Body of pancreas (tissue), 4 donors: Measurements from ENCODE around the gene WDR18. TPM values are rescaled to one million over a fixed set of nuclear protein-coding genes. Genes with fewer than 3 reads are reported as not detected.
A peak's percentile ranks its signal among the peaks of the same experiment; 100 is the strongest.

Source experiments
- ATAC-seq: fragments of 150-250 bp; one replicate; pipeline ENCODE4 v1.9.1; 2016
- DNase-seq, 4 donors: peaks; one replicate each; pipeline ENCODE4 v3.0.0-alpha.2; 2019
- H3K27ac ChIP-seq, 4 donors: fragments of 200-600 bp; sonication (generic); 1 replicate in 3 of 4; 2 replicates in 1 of 4; pipeline versions ENCODE4 v1.5.1 to v1.6.1; 2016 to 2019; ENCODE audit warnings: mild to moderate bottlenecking in 1 of 4, mixed read lengths in 1 of 4, moderate library complexity in 1 of 4
- H3K27me3 ChIP-seq, 2 donors: fragments of 200-600 bp; sonication (generic); one replicate each; pipeline ENCODE4 v1.6.0; 2016; ENCODE audit warnings: mild to moderate bottlenecking in 1 of 2
- H3K36me3 ChIP-seq, 2 donors: fragments of 200-600 bp; sonication (generic); replicated peaks in 1 of 2; 2 replicates each; pipeline ENCODE4 v1.5.1; 2016; ENCODE audit warnings: low read depth in 2 of 2; ENCODE audit not compliant: insufficient read depth in 1 of 2
- H3K4me1 ChIP-seq: fragments of 200-600 bp; sonication (generic); one replicate; pipeline ENCODE4 v1.6.0; 2016
- H3K4me3 ChIP-seq, 2 donors: fragments of 200-600 bp; sonication (generic); 1 replicate in 1 of 2; 2 replicates in 1 of 2; pipeline ENCODE4 v1.5.1; 2016 to 2019
- H3K9me3 ChIP-seq, 3 donors: fragments of 200-600 bp; sonication (generic); 1 replicate in 2 of 3; 2 replicates in 1 of 3; pipeline ENCODE4 v1.5.1; 2016
- CTCF ChIP-seq, 7 experiments: fragments of 450-650 bp in 4 of 7; fragments of 200-600 bp in 3 of 7; sonication (generic) in 3 of 7; IDR thresholded peaks; one replicate each; pipeline ENCODE4 v1.5.1; 2016 to 2019; ENCODE audit warnings: antibody characterized with exemption in 7 of 7
- POLR2A ChIP-seq, 3 donors: fragments of 450-650 bp; IDR thresholded peaks; one replicate each; pipeline ENCODE4 v1.6.1; 2016; ENCODE audit warnings: antibody characterized with exemption in 3 of 3, mild to moderate bottlenecking in 2 of 3
- WGBS, 2 donors: methylation state at CpG; one replicate each; pipeline ENCODE4 v1.1.5; 2017; 5-methylcytosine and 5-hydroxymethylcytosine counted together
- intact Hi-C: fragments of 100-400 bp; cut with DNase I; formaldehyde crosslinking; loops from one replicate; pipeline ENCODE4 v1.15.1; 2023
- total RNA-seq, 2 donors: library from RNA; depleted of rRNA; stranded (reverse); fragments of >200 nt; gene quantifications; one replicate each; pipeline ENCODE4 v1.1.0, GENCODE V29; 2016

The WDR18 gene
- total RNA-seq, 2 donors from 2014 or later = 15.3 to 53.1 TPM

GRCh38 chr19:1035998-1036621, 52.0 kb downstream of the WDR18 start:
- WGBS, 2 donors = 85 to 87% methylated on average over 22 of the region's 29 CpGs
- no peak for ATAC-seq
- H3K9me3 ChIP-seq = no peaks in the 10 kb centered on the region
- no peak overlapping the region for H3K27ac ChIP-seq
- no peak overlapping the region for H3K4me3 ChIP-seq
- intact Hi-C loops = no loop called here
- TF ChIP-seq CTCF (IDR thresholded peaks at IDR 0.05) = no peak
- no peak for TF ChIP-seq POLR2A (IDR thresholded peaks at IDR 0.05)
- peaks cover 18% of the 10 kb centered on the region for H3K4me1 ChIP-seq
- H3K27me3 ChIP-seq = no peaks in the 10 kb centered on the region
- DNase-seq = no peak
- H3K36me3 ChIP-seq = peaks cover 0 to 5% of the 10 kb centered on the region in 2 donors

GRCh38 chr19:1037621-1038064, 53.5 kb downstream of the WDR18 start:
- DNase-seq = no peak
- no peak for TF ChIP-seq CTCF (IDR thresholded peaks at IDR 0.05)
- TF ChIP-seq POLR2A (IDR thresholded peaks at IDR 0.05) = no peak
- no peaks in the 10 kb centered on the region for H3K36me3 ChIP-seq
- no peak overlapping the region for H3K4me3 ChIP-seq
- intact Hi-C loops = no loop called here
- no peaks in the 10 kb centered on the region for H3K9me3 ChIP-seq
- no peaks in the 10 kb centered on the region for H3K27me3 ChIP-seq
- peak overlapping the region in 1 of 4 donors; percentile 62 for H3K27ac ChIP-seq
- H3K4me1 ChIP-seq = peaks cover 30% of the 10 kb centered on the region
- ATAC-seq = no peak
- 61 to 89% methylated on average over 17 to 22 of the region's 22 CpGs for WGBS, 2 donors

- Histone ChIP-seq H3K27me3 (no peaks in the 10 kb centered on the region), H3K36me3 (no peaks in the 10 kb centered on the region), H3K9me3 (no peaks in the 10 kb centered on the region), H3K4me3 (no peak overlapping the region), H3K27ac (peak overlapping the region in 2 of 4 donors; percentile 36 to 62), H3K4me1 (peaks cover 30% of the 10 kb centered on the region)
- intact Hi-C loops = no loop called here
- no peak for TF ChIP-seq CTCF (IDR thresholded peaks at IDR 0.05)
- ATAC-seq (no peak), DNase-seq (no peak)
- WGBS, 2 donors = 60 to 64% methylated on average over 22 of the region's 22 CpGs
These were observed 55.0 kb downstream of the WDR18 start for GRCh38 chr19:1038978-1039645.

- ATAC-seq = peak; percentile 94
These were observed 55.7 kb downstream of the WDR18 start, which contains the start of gene ABCA7 for GRCh38 chr19:1039646-1040475. TSS of gene ABCA7 (plus strand) at chr19:1040107. CDS start at chr19:1041362, 1,255 bp downstream.

More at GRCh38 chr19:1039646-1040475, 55.7 kb downstream of the WDR18 start, which contains the start of gene ABCA7:
- intact Hi-C loops = no loop called here
- H3K4me1 ChIP-seq = peaks cover 30% of the 10 kb centered on the region
- peak; percentile 99 to 100 (median 100) for DNase-seq
- H3K4me3 ChIP-seq = peak within 1 kb of the TSS; percentile 6 to 24
- H3K27me3 ChIP-seq = no peaks in the 10 kb centered on the region
- TF ChIP-seq CTCF (IDR thresholded peaks at IDR 0.05) = peak in 1 of 7 experiments; percentile 30
- peak; percentile 76 to 86 (median 81) for TF ChIP-seq POLR2A (IDR thresholded peaks at IDR 0.05)
- H3K27ac ChIP-seq = peak within 1 kb of the TSS; percentile 45 to 78 (median 66)
- no peaks in the 10 kb centered on the region for H3K36me3 ChIP-seq
- 1 to 2% methylated on average over 16 to 56 of the region's 56 CpGs for WGBS, 2 donors
- no peaks in the 10 kb centered on the region for H3K9me3 ChIP-seq
